Transverse colon (tissue), 4 donors: Measurements from ENCODE around the gene KIAA0040. TPM values are rescaled to one million over a fixed set of nuclear protein-coding genes. Genes with fewer than 3 reads are reported as not detected.

ENCODE experiments used
- DNase-seq: peaks from one replicate; pipeline ENCODE4 v3.0.0-alpha.2; 2019
- H3K27ac ChIP-seq, 4 donors: fragments of 200-600 bp; sonication (generic); 2 replicates each; pipeline ENCODE4 v1.5.1; 2016 to 2018; ENCODE audit warnings: inconsistent platforms in 4 of 4
- H3K27me3 ChIP-seq: fragments of 200-600 bp; sonication (generic); 2 replicates; pipeline ENCODE4 v1.5.1; 2017; ENCODE audit warnings: inconsistent platforms
- H3K36me3 ChIP-seq, 4 donors: fragments of 200-600 bp; sonication (generic); 2 replicates each; pipeline ENCODE4 v1.5.1; 2017 to 2019; ENCODE audit warnings: inconsistent platforms in 4 of 4
- H3K4me1 ChIP-seq, 4 donors: fragments of 200-600 bp; sonication (generic); 2 replicates each; pipeline ENCODE4 v1.5.1; 2017 to 2020; ENCODE audit warnings: inconsistent platforms in 4 of 4
- H3K4me3 ChIP-seq, 4 donors: fragments of 200-600 bp; sonication (generic); 1 replicate in 1 of 4; 2 replicates in 3 of 4; pipeline versions ENCODE4 v1.5.1 to v1.6.1; 2017 to 2019; ENCODE audit warnings: inconsistent platforms in 4 of 4
- H3K9me3 ChIP-seq, 2 donors: fragments of 200-600 bp; sonication (generic); 2 replicates each; pipeline ENCODE4 v1.5.1; 2017 to 2019; ENCODE audit warnings: inconsistent platforms in 2 of 2
- EP300 ChIP-seq: sonication (generic); formaldehyde crosslinking; IDR thresholded peaks from one replicate; pipeline ENCODE4 v1.6.1; 2017; ENCODE audit warnings: antibody characterized with exemption, low read depth
- POLR2A ChIP-seq: fragments of 450-650 bp; IDR thresholded peaks from one replicate; pipeline ENCODE4 v1.6.1; 2016; ENCODE audit warnings: antibody characterized with exemption, mild to moderate bottlenecking, moderate library complexity
- POLR2AphosphoS5 ChIP-seq, 3 donors: sonication (generic); formaldehyde crosslinking; IDR thresholded peaks; one replicate each; pipeline ENCODE4 v1.6.1; 2016; ENCODE audit warnings: antibody characterized with exemption in 3 of 3
- WGBS, 2 donors: methylation state at CpG; one replicate each; pipeline ENCODE4 v1.1.5; 2018; ENCODE audit warnings: low coverage in 1 of 2; 5-methylcytosine and 5-hydroxymethylcytosine counted together
- in situ Hi-C, 4 donors: fragments of 200-750 bp; cut with MboI; loops; one replicate each; pipeline versions ENCODE4 v1.15.0 to v1.15.1; 2017; ENCODE audit warnings: low sequenced_read_pairs in 3 of 4, low pct_ligation_motif_present in 1 of 4, low pct_unique_long_range_greater_than_20kb in 1 of 4
- intact Hi-C: fragments of 100-400 bp; cut with DNase I; formaldehyde crosslinking; loops from one replicate; pipeline ENCODE4 v1.15.1; 2023; ENCODE audit warnings: low total_unique reads
- total RNA-seq, 4 donors: library from RNA; depleted of rRNA; stranded (reverse); fragments of >200 nt; gene quantifications; one replicate each; pipeline ENCODE4 v1.1.0, GENCODE V29; 2016
- TF ChIP-seq, protein P1 (sequence below), 5 experiments: fragments of 200-600 bp in 3 of 5; fragments of 450-650 bp in 2 of 5; sonication (generic) in 3 of 5; IDR thresholded peaks; 1 replicate in 2 of 5; 2 replicates in 3 of 5; pipeline ENCODE4 v1.5.1; 2016 to 2017; ENCODE audit warnings: antibody characterized with exemption in 5 of 5, inconsistent platforms in 3 of 5, mild to moderate bottlenecking in 2 of 5, moderate library complexity in 1 of 5

Gene KIAA0040
- total RNA-seq, 4 donors from 2014 or later: 17.5 to 35.5 (median 21.2) TPM

DNA sequence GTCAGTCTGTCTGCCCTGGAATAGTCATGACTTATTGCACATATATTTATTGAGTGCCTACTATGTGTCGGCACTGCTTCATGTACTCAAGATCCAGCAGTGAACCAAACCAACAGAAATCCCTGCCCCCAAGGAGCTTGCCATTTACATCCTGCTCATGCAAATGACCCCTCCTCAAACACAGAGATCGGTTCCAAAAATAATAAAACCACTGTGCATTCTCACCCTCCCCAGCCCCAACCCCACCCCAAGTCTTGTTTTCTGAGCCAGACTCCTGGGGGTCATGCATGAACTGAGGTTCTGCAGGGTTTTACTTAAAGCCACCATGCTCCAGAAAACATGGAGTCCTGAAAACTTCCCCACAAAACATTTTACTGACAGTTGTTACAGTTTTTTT, 61.9 kb downstream of the KIAA0040 start:
- Histone ChIP-seq H3K27ac (peak overlapping the region; percentile 40 to 71 (median 64)), H3K36me3 (no peaks in the 10 kb centered on the region), H3K4me3 (no peak overlapping the region), H3K27me3 (no peaks in the 10 kb centered on the region), H3K4me1 (peaks cover 7 to 48% (median 17%) of the 10 kb centered on the region in 4 donors), H3K9me3 (no peaks in the 10 kb centered on the region)
- intact Hi-C loops (no loop called here), in situ Hi-C loops (loop anchor here in 2 of 4 donors (25.0 kb wide), 2 partner anchors 93 to 368 kb away; no protein-coding TSS in a partner anchor)
- WGBS, 2 donors: 58% methylated on average over 2 of the region's 2 CpGs; no CpG with 5 or more reads in 1 of the 2 donors
- DNase-seq: no peak
- TF ChIP-seq POLR2A (no peak), POLR2AphosphoS5 (IDR thresholded peaks at IDR 0.05) (no peak), EP300 (no peak)
- TF ChIP-seq, protein P1, sequence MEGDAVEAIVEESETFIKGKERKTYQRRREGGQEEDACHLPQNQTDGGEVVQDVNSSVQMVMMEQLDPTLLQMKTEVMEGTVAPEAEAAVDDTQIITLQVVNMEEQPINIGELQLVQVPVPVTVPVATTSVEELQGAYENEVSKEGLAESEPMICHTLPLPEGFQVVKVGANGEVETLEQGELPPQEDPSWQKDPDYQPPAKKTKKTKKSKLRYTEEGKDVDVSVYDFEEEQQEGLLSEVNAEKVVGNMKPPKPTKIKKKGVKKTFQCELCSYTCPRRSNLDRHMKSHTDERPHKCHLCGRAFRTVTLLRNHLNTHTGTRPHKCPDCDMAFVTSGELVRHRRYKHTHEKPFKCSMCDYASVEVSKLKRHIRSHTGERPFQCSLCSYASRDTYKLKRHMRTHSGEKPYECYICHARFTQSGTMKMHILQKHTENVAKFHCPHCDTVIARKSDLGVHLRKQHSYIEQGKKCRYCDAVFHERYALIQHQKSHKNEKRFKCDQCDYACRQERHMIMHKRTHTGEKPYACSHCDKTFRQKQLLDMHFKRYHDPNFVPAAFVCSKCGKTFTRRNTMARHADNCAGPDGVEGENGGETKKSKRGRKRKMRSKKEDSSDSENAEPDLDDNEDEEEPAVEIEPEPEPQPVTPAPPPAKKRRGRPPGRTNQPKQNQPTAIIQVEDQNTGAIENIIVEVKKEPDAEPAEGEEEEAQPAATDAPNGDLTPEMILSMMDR (IDR thresholded peaks at IDR 0.05): no peak

DNA sequence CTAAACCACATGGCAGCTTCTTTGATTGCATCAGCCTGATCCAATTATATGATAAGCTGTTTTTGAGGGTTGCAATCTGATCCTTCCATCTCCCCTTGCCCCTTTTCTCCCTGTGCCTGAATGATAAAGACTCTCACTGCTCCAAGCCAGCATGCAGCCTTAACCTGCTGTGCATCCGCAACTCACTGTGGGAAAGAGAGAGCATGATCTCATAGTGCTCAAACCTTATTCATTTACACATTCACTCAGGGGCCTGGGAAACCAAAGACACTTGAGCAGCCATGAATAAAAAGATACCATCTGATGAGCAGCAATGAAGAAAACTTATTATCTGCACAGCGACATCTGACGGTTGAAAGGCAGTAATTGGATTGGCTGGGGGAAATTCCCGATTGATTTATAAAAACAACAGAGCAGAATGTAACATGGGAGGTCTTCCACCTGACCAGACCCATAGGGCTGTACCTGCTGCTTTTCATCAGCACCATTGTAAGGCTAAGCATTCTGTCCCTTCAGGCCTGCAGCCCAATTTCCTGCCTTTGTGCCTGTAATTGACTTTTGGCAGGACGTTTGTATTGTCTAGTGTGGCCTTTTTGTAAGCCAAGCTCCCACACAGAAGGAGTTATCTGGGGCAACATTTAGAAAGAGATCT, 62.5 kb downstream of the KIAA0040 start:
- 67 to 76% methylated on average over 2 to 5 of the region's 5 CpGs for WGBS, 2 donors
- H3K27me3 ChIP-seq: no peaks in the 10 kb centered on the region
- DNase-seq: no peak
- in situ Hi-C loops: loop anchor here in 3 of 4 donors (10.0 to 25.0 kb wide), 3 partner anchors 93 to 368 kb away; no protein-coding TSS in a partner anchor
- H3K4me1 ChIP-seq: peaks cover 7 to 49% (median 17%) of the 10 kb centered on the region in 4 donors
- no peaks in the 10 kb centered on the region for H3K9me3 ChIP-seq
- H3K4me3 ChIP-seq: no peak overlapping the region
- H3K36me3 ChIP-seq: no peaks in the 10 kb centered on the region
- intact Hi-C loops: loop anchor here (10.0 kb wide), 1 partner anchor 95 kb away; no protein-coding TSS in a partner anchor
- H3K27ac ChIP-seq: peak overlapping the region; percentile 40 to 71 (median 64)
- no peak for TF ChIP-seq POLR2AphosphoS5 (IDR thresholded peaks at IDR 0.05)
- no peak for TF ChIP-seq EP300
- TF ChIP-seq, protein P1 (IDR thresholded peaks at IDR 0.05): no peak
- TF ChIP-seq POLR2A: no peak

DNA sequence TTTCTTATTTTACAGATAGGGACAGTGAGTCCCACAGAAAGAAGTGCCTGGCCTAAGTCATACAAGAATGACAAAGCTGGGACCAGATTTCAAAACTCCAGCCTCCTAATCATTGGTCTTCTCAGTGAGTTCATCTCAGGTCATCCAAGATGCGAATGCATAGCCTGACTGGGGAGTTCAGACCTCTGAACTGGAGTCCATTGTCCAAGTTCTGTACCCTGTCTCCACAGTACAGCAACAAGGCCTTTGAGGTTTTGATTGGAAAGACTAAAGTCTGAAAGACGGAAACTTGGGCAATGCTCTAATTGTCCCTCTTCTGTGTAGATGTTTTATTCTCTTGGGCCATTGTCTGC, 63.0 kb downstream of the KIAA0040 start:
- in situ Hi-C loops (loop anchor here in 3 of 4 donors (10.0 to 25.0 kb wide), 3 partner anchors 92 to 367 kb away; no protein-coding TSS in a partner anchor), intact Hi-C loops (loop anchor here (10.0 kb wide), 1 partner anchor 95 kb away; no protein-coding TSS in a partner anchor)
- Histone ChIP-seq H3K4me1 (peaks cover 7 to 51% (median 17%) of the 10 kb centered on the region in 4 donors), H3K27ac (peak overlapping the region; percentile 40 to 71 (median 64)), H3K27me3 (no peaks in the 10 kb centered on the region), H3K36me3 (no peaks in the 10 kb centered on the region), H3K9me3 (no peaks in the 10 kb centered on the region), H3K4me3 (no peak overlapping the region)
- TF ChIP-seq POLR2A (no peak), EP300 (no peak), POLR2AphosphoS5 (IDR thresholded peaks at IDR 0.05) (no peak)
- TF ChIP-seq, protein P1 (IDR thresholded peaks at IDR 0.05): no peak
- DNase-seq: no peak
- WGBS, 2 donors: 71 to 84% methylated on average over 1 to 2 of the region's 2 CpGs

DNA sequence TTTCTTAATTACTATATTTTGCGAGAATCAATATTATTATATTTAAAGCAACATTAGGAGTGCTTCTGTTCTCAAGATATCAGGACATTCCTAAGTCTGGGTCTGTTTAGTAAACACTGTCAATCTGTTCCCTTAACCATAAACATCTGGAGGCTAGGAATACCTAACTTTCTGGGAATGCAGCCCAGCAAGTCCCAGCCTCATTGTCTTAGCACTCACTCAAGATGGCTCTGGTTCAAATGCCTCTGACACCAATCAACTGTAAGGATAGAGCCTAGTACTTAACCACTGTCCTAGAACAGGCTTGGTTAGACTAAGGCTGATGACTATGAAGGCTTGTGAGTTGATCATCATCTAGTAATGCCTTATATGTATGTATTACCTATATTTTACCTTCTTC, 63.4 kb downstream of the KIAA0040 start:
- in situ Hi-C loops (loop anchor here in 3 of 4 donors (10.0 to 25.0 kb wide), 3 partner anchors 92 to 367 kb away; no protein-coding TSS in a partner anchor), intact Hi-C loops (loop anchor here (10.0 kb wide), 1 partner anchor 94 kb away; no protein-coding TSS in a partner anchor)
- peak in 2 of 3 donors; percentile 35 to 56 for TF ChIP-seq POLR2AphosphoS5 (IDR thresholded peaks at IDR 0.05)
- TF ChIP-seq POLR2A: no peak
- no peak for TF ChIP-seq EP300
- no peak for DNase-seq
- WGBS, 2 donors: 69 to 74% methylated on average over 1 of the region's 1 CpG
- Histone ChIP-seq H3K4me3 (no peak overlapping the region), H3K9me3 (no peaks in the 10 kb centered on the region), H3K4me1 (peaks cover 7 to 51% (median 17%) of the 10 kb centered on the region in 4 donors), H3K36me3 (no peaks in the 10 kb centered on the region), H3K27ac (peak overlapping the region; percentile 50 to 71 (median 64)), H3K27me3 (no peaks in the 10 kb centered on the region)
